HG02623 (cell line): ENCODE data around the gene TRIM38.

Experiments used
- ATAC-seq: cut with Tn5 transposase; IDR thresholded peaks from one replicate; pipeline ENCODE4 v1.9.1; 2021; ENCODE audit warnings: moderate library complexity; ENCODE audit not compliant: unreplicated experiment

Gene TRIM38

DNA sequence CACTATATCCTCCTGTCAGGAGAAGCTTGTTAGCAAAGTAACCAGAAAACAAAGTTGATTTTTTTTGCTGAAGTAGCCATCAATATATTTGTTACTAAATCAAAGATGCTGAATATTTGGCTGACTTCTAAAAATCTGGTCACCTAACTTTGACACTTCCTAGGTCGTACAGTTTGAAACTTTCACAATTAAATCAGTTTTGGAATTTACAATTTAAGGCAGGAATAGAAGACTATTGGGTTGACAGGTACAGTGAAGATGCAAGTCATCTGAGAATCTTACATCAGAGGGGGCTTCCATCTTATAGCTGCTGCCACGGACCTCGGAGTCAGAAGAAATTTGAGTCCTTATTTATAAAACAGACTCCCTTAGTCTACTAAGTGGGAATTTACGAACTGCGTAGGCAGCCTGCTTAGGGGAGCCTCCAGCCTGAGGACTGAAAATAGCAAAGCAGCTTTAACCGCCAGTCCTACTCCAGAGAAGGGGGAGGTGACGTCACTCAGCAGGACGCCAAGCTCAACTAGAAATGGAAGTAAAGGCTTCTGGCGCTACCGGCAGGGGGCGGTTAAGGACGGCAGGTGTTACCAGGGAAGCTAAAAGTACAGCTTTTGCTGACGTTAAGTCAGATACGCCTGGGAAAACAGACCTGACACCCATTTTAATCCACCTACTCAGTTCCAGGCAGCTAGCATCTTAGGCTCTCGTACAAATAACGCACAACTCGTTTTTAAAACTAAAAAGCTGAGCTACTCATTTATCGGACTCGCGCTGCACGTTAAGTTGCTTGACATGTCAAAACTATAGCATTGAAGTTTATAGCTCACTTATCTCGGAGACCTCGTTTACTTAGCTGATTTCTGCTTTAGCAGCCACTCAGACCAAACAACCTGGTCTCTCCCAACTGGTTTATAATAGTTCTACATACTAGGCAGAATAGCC lies 63.6 kb downstream of the TRIM38 start:
- peak; percentile 36 for ATAC-seq

GRCh38 chr6:26026833-26027490 lies 64.4 kb downstream of the TRIM38 start:
- peak; percentile 35 for ATAC-seq

GRCh38 chr6:26027491-26028211 lies 65.0 kb downstream of the TRIM38 start:
- ATAC-seq: no peak

GRCh38 chr6:26028212-26028745 lies 65.7 kb downstream of the TRIM38 start:
- ATAC-seq: no peak

GRCh38 chr6:26028746-26029569 lies 66.4 kb downstream of the TRIM38 start:
- no peak for ATAC-seq

- no peak for ATAC-seq
These were observed 66.9 kb downstream of the TRIM38 start for GRCh38 chr6:26029570-26029856.

DNA sequence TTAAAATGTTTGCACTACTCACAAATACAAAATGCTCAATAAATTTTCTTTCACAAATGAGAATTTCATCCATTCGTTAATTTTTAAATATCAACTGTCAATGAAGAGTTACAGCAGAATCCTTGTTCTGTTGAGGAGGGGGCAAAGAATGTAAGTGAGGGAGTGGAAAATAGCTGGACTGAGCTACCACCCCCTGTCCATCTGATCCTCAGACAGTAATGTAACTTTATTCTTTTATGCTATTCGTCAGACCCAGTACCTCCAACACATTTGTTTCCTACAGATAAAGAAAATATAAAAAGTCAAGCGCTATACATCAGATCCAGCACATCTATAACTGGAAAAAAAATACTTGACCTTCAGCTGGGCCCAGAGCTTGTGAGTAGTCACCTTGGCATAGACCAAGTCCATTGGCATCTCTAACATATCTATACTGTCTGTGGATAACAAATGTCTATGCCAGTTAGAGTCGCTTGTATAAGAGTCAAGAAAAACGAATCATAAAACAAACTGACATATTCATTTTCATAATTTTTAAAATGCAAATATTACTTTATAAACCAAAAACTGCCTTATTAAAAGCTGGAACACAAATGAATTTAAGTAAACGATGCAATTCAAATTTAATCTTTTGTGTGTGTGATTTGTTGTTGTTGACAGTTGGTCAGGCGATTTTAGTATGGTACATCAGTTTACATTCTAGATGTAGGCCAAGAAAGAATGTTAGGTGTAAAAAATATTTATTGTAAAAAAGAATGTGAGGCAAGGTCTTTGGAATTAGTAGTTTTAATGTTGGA lies 67.5 kb downstream of the TRIM38 start:
- ATAC-seq: no peak

GRCh38 chr6:26030716-26031115 lies 68.1 kb downstream of the TRIM38 start:
- ATAC-seq: no peak

GRCh38 chr6:26031151-26031594 lies 68.6 kb downstream of the TRIM38 start:
- no peak for ATAC-seq

DNA sequence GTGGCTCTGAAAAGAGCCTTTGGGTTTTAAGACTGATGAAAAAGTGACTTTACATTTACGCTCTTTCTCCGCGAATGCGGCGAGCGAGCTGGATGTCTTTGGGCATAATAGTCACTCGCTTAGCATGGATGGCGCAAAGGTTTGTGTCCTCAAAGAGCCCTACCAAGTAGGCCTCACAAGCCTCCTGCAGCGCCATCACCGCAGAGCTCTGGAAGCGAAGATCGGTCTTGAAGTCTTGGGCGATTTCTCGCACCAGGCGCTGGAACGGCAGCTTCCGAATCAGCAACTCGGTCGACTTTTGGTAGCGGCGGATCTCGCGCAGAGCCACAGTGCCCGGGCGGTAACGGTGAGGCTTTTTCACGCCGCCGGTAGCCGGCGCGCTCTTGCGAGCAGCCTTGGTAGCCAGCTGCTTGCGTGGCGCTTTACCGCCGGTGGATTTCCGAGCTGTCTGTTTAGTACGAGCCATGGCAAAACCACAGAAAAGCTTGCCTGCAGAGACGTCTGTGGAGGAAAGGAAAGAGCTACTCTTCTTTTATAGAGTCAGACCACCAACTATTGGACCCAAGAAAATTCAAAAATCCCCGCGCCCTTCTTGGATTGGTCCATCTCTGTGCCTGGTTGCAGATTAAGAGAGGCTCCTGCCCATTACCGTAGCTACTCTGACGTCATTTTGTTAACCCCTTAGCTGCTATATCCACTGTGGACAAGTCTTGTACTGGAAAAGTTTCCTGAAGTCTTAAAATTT lies 69.2 kb downstream of the TRIM38 start:
- peak; percentile 45 for ATAC-seq

- no peak for ATAC-seq
These were observed 69.9 kb downstream of the TRIM38 start for GRCh38 chr6:26032340-26033084.

- peak; percentile 64 for ATAC-seq
These were observed 70.7 kb downstream of the TRIM38 start for GRCh38 chr6:26033085-26033940.

- no peak for ATAC-seq
These were observed 71.3 kb downstream of the TRIM38 start for GRCh38 chr6:26033941-26034354.

DNA sequence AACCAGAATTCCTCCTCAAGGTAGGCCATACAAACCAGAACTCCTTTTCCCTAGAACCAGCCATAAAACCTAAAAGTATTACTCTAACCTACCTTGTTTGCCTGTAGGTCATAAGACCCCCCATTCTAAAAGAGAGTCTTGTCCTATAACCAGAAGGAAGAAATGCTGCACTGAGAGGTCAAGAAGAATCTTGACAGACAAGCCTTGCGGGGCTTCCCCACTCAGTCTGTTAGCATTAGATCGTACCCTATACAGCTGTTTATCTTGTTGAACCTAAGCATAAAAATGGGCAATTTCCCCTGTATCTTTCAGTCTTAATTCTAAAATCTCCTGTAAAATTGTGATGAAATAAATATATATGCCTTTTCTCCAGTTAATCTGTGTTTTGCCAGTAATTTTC lies 72.3 kb downstream of the TRIM38 start:
- ATAC-seq: no peak
